Globus pallidus (tissue), 1 donor: Measurements from ENCODE around the gene HES2.
"Not testable (repeated sequence)": the region's sequence is repeated elsewhere in the genome, so short reads cannot be mapped to it uniquely, and the experiment has no call there.

Experiments
- DNase-seq: peaks from one replicate; pipeline ENCODE4 v3.0.0-alpha.2; 2015; ENCODE audit warnings: low spot score

HES2 gene

GRCh38 chr1:6416295-6416656 is 3.4 kb downstream of the HES2 start:
- no peak for DNase-seq

DNA sequence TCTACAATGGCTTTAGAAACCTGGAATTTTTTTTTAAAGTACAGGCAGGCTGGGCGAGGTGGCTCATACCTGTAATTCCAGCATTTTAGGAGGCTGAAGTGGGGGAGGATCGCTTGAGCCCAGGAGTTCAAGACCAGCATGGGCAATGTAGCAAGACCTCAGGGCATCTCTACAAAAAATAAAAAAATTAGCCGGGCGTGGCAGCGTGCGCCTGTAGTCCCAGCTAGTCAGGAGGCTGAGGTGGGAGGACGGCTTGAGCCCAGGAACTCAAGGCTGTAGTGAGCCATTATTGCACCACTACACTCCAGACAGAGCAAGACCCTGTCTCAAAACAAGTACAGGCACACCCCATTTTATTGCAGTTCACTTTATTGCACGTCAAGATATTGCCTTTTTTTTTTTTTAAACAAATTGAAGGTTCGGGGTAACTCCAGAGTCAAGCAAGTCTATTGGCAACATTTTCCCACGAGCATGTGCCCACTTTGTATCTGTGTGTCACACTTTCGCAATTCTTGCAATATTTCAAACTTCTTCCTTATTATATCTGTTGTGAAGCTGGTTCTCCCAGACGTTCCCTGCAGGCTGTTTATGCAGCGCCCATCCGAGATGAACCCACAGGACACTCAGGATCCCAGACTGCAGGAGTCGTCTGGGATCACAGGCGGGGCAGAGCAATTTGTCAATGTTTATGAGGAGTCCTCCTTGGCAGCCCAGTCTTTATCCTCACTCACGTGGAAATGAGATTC is 4.7 kb downstream of the HES2 start:
- DNase-seq, result no peak

- DNase-seq, result no peak
Measured at GRCh38 chr1:6414443-6414844, 5.3 kb downstream of the HES2 start.

DNA sequence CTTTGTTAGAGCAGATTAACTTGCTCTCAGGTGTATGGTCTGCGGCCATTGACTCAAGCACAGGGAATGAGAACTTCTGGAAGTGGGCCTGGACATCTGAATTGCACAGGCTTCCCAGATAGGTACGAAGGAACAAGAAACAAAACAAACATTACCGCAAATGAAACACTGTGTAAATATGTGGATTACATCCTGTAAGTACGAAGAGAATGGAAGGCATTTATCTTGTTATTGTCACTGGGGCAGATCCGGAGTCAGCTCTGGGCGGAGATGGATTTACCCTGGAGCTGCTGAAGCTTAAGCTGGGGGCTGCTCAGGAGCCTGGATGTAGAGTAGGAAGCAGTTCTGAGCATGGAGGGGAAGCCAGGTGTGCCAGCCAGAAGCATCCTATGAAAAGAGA is 6.8 kb downstream of the HES2 start:
- no peak for DNase-seq

- DNase-seq, result no peak
Measured at GRCh38 chr1:6410248-6410893, 9.3 kb downstream of the HES2 start.

DNA sequence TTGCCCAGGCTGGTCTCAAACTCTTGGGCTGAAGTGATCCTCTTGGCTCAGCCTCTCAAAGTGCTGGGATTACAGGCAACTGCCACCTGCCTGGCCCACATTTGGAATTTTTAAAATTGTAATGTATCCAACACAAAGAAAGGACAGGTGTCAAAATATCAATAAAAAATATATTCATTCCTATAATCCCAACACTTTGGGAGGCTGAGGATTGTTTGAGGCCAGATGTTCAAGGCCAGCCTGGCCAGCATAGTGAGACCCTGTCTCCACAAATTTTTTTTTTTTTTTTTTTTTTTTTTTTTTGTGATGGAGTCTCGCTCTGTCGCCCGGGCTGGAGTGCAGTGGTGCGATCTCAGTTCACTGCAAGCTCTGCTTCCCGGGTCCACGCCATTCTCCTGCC is 10.0 kb downstream of the HES2 start:
- no peak for DNase-seq

GRCh38 chr1:6409053-6409452 is 10.7 kb downstream of the HES2 start:
- DNase-seq, result no peak

DNA sequence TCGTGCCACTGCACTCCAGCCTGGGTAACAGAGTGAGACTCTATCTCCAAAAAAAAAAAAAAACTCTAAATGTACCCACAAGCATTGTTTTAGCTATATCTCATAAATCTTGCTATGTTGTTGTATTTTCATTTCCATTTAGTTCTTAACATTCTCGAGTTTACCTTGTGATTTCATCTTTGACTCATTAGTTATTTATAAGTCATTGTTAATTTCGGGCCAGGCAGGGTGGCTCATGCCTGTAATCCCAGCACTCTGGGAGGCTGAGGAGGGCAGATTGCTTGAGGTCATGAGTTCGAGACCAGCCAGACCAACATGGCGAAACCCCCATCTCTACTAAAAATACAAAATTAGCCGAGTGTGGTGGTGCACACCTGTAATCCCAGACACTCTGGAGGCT is 11.7 kb downstream of the HES2 start:
- no peak for DNase-seq

GRCh38 chr1:6401673-6402072 is 18.0 kb downstream of the HES2 start:
- DNase-seq, result no peak

GRCh38 chr1:6399294-6399693 is 20.4 kb downstream of the HES2 start:
- DNase-seq, result no peak

DNA sequence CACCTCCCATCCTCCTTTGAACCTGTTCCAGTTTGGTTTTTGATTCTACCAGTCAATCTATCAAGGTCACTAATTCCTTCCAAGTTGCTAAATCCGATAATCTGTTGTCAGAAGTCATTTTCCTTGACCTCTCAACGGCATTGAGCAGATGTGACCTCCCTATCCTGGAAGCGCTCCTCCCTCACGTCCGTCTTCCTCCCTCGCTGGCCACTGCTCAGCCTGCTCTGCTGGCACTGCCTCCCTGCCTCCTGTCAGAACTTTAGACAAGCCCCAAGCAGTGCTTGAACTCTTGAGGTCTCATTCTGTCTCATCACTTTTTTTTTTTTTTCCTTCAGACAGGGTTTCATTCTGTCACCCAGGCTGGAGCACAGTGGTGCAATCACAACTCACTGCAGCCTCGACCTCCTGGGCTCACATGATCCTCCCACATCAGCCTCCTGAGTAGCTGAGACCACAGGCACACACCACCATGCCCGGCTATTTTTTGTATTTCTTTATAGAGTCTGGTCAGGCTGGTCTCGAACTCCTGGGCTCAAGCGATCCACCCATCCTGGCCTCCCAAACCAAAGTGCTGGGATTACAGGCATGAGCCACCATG is 21.8 kb downstream of the HES2 start:
- DNase-seq, result no peak

- DNase-seq, result no peak
Measured at GRCh38 chr1:6396998-6397397, 22.7 kb downstream of the HES2 start.

- DNase-seq, result not testable (repeated sequence)
Measured at GRCh38 chr1:6395781-6396244, 23.9 kb downstream of the HES2 start.

DNA sequence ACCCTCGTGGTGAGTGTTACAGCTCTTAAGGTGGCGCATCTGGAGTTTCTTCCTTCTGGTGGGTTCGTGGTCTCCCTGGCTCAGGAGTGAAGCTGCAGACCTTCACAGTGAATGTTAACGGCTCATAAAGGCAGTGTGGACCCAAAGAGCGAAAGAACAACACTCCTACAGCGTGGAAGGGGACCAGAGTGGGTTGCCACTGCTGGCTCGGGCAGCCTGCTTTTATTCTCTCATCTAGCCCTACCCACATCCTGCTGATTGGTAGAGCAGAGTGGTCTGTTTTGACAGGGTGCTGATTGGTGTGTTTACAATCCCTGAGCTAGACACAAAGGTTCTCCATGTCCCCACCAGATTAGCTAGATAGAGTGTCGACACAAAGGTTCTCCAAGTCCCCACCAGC is 24.6 kb downstream of the HES2 start:
- not testable (repeated sequence) for DNase-seq

- peak; percentile 91 for DNase-seq
Measured at GRCh38 chr1:6393400-6394187, 26.1 kb downstream of the HES2 start, which contains the start of gene ACOT7. Gene ACOT7 (minus strand): TSS chr1:6393767. CDS start chr1:6393399, 368 bp downstream.

DNA sequence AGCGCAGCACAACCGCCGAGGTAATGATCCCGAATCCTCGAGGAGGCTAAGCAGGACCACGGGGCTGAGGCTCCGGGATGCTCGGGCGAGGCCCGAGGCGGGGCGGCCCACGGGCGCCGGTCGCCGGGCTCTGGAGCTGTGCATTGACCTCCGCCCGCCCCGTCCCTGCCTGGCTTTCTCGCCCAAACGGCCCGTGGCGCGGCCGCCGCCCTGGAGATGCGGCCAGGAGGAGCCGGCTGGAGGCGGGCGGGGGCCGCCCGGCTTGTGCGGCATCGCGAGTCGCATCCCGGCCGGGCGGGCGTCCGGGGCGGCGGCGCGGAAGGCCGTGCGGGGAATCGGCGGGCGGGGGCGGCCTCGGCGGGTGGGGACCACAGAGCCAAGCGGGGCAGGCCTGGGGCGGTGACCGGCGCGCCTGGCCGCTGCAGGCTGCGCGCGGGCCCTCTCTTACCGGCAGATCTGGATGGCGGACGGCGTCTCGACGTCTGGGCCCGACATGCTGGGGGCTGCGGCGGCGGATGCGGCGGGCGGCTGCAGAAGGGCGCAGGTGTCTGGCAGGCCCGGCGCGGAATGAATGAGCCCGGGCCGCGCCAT is 26.8 kb downstream of the HES2 start:
- DNase-seq, result no peak

- no peak for DNase-seq
Measured at GRCh38 chr1:6391951-6392808, 27.5 kb downstream of the HES2 start.

- DNase-seq, result no peak
Measured at GRCh38 chr1:6389971-6390370, 29.7 kb downstream of the HES2 start.

DNA sequence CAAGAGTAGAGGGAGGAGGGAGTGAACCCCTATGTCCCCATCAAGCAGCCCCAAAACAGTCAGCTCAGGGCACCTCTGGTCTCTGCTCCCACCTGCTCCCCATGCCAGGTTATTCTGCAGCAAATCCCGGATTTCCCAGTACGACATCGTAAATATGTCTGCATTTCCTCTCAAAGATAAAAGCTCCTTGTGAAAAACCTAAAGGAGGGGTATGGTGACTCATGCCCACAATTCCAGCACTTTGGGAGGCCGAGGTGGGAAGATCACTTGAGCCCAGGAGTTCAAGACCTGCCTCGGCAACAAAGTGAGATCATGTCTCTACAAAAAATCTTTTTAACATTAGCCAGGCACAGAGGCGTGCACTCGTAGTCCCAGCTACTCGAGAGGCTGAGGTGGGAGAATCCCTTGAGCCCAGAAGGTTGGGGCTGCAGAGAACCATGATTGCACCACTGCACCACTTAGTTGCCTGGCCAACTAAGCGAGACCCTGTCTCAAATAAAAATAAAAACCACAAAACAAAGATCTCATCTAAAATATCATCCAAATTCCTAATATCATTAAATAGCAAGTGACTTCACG is 33.3 kb downstream of the HES2 start:
- DNase-seq, result no peak

GRCh38 chr1:6385488-6386191 is 34.1 kb downstream of the HES2 start:
- peak; percentile 29 for DNase-seq
